Endothelial cell of umbilical vein (primary cell): ENCODE results near the gene NANS.
"Not testable (repeated sequence)": the region's sequence is repeated elsewhere in the genome, so short reads cannot be mapped to it uniquely, and the experiment has no call there.

Experiments used
- EZH2 ChIP-seq: IDR thresholded peaks from 2 replicates; pipeline ENCODE4 v1.6.1; 2012; ENCODE audit warnings: borderline replicate concordance, low read depth, mild to moderate bottlenecking, moderate library complexity, low read length, inconsistent platforms; ENCODE audit not compliant: severe bottlenecking
- FOS ChIP-seq: IDR thresholded peaks from 2 replicates; pipeline ENCODE4 v1.6.1; 2011; ENCODE audit warnings: mild to moderate bottlenecking, low read length, moderate library complexity, borderline replicate concordance; ENCODE audit not compliant: insufficient read depth
- GATA2 ChIP-seq: IDR thresholded peaks from 2 replicates; pipeline ENCODE4 v1.7.0; 2011; ENCODE audit warnings: low read depth, mild to moderate bottlenecking, moderate library complexity, mixed read lengths, low read length; ENCODE audit not compliant: insufficient read length, insufficient read depth
- JUN ChIP-seq: IDR thresholded peaks from 2 replicates; pipeline ENCODE4 v1.6.1; 2011; ENCODE audit warnings: borderline replicate concordance, low read depth; ENCODE audit not compliant: insufficient read length, insufficient read depth
- MYC ChIP-seq: IDR thresholded peaks from one replicate; pipeline ENCODE4 v1.6.1; 2011; ENCODE audit warnings: mild to moderate bottlenecking, low read depth, low read length
- POLR2A ChIP-seq: IDR thresholded peaks from 2 replicates; pipeline ENCODE4 v1.6.1; 2012; ENCODE audit warnings: low read depth, mild to moderate bottlenecking, control low read depth, low read length
- POLR2AphosphoS5 ChIP-seq: IDR thresholded peaks from 2 replicates; pipeline ENCODE4 v1.6.1; 2012; ENCODE audit warnings: low read depth, mild to moderate bottlenecking, control low read depth, low read length, moderate library complexity; ENCODE audit not compliant: insufficient read depth
- TF ChIP-seq, protein P1 (sequence below): IDR thresholded peaks from 2 replicates; pipeline ENCODE4 v1.6.1; 2011; ENCODE audit not compliant: insufficient read depth, insufficient read length
- TF ChIP-seq, protein P2 (sequence below), 2 donors: IDR thresholded peaks; 1 replicate in 1 of 2; 2 replicates in 1 of 2; pipeline ENCODE4 v1.5.1; 2011; ENCODE audit warnings: low read length in 2 of 2, mild to moderate bottlenecking in 2 of 2, moderate library complexity in 2 of 2, control low read depth in 1 of 2, inconsistent platforms in 1 of 2, low read depth in 1 of 2; ENCODE audit not compliant: insufficient read depth in 1 of 2; ENCODE audit errors: extremely low read depth in 1 of 2

DNA sequence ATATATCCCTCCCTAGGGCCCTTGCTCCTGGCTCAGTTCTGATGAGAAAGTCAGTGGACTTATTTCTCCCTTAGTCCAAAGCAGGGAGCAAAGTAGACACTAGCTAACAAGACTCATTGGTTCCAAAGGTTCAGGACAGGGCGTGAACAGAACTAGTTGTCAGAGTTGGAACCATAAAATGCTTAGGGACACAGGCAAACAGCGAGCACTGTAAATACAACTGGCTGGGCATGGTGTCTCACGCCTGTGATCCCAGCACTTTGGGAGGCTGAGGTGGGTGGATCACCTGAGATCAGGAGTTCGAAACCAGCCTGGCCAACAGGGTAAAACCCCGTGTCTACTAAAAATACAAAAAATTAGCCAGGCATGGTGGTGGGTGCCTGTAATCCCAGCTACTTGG lies 36.7 kb upstream of the NANS start:
- TF ChIP-seq, protein P1, sequence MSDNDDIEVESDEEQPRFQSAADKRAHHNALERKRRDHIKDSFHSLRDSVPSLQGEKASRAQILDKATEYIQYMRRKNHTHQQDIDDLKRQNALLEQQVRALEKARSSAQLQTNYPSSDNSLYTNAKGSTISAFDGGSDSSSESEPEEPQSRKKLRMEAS: not testable (repeated sequence)
- TF ChIP-seq, protein P2, sequence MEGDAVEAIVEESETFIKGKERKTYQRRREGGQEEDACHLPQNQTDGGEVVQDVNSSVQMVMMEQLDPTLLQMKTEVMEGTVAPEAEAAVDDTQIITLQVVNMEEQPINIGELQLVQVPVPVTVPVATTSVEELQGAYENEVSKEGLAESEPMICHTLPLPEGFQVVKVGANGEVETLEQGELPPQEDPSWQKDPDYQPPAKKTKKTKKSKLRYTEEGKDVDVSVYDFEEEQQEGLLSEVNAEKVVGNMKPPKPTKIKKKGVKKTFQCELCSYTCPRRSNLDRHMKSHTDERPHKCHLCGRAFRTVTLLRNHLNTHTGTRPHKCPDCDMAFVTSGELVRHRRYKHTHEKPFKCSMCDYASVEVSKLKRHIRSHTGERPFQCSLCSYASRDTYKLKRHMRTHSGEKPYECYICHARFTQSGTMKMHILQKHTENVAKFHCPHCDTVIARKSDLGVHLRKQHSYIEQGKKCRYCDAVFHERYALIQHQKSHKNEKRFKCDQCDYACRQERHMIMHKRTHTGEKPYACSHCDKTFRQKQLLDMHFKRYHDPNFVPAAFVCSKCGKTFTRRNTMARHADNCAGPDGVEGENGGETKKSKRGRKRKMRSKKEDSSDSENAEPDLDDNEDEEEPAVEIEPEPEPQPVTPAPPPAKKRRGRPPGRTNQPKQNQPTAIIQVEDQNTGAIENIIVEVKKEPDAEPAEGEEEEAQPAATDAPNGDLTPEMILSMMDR (IDR thresholded peaks at IDR 0.05; ENCODE audit: extremely low read depth in 1 of 2, insufficient read depth in 1 of 2, low read depth in 1 of 2, low read length in 2 of 2): not testable (repeated sequence)
- TF ChIP-seq POLR2A, POLR2AphosphoS5, GATA2, MYC, EZH2, FOS, JUN: not testable (repeated sequence)
